ENCODE data around the gene KDSR.

Gene KDSR

DNA sequence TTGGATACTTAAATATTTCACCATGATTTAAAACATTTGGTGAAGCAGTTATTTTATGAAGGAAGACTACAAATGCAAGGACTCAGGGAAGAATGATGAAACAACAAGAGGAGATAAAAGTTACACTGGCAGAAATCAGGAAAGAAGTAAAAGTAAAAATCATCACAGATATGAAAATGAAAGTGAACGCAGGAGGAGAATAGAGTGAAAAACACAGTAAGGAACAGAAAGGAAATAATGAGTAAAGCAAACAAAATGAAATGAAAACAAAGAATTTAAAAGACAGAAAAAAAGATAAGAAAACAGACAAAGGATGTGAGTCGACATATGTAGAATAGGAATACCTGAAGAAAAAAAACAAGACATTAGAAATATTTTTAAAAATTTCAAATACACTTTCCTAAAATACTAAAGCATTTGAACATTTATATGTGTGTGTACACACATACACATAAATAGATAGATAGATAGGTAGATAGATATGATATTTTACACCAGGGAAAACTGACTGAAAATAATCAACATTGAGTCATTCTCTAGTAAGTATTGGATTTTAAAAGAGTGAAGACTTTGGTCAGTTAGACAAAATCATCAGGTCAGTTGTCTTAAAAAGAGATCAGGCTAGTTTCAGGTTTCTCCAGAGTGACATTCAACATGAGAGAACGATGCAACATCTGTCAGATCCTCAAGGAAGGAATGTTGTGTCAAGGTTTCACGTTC lies 12.1 kb upstream of the KDSR start:
- no peak for TF ChIP-seq CTCF (IDR thresholded peaks at IDR 0.05; ENCODE audit: extremely low read depth, missing control alignments)
- peak; percentile 41 for DNase-seq (ENCODE audit: low spot score)

DNA sequence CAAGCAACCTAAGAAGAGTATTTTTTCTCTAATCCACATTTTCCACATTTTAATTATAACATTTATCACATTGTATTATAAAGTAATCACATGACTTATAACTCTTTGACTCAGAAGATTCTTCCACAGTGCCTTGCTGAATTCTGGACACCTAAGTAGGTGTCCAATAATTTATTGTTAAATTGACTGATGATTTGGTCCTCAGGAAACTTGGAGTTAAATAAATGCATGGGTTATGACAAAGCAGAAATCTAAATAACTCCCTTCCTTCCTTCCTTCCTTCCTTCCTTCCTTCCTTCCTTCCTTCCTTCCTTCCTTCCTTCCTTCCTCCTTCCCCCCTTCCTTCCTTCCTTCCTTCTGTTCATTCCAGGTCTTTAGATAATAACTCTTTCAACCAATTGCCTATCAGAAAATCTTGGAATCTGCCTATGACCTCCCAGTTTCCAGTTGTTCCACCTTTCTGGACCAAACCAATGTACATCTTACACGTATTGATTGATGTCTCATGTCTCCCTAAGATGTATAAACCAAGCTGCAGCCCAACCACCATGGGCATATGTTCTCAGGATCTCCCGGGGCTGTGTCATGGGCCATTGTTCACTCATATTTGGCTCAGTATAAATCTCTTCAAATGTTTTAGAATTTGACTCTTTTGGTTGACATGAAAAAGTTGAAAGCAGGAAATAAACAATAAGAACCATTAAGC lies 10.4 kb upstream of the KDSR start:
- no peak for DNase-seq (ENCODE audit: low spot score)
- no peak for TF ChIP-seq CTCF (IDR thresholded peaks at IDR 0.05; ENCODE audit: extremely low read depth, missing control alignments)

GRCh38 chr18:63376538-63376937 lies 9.5 kb upstream of the KDSR start:
- TF ChIP-seq CTCF (IDR thresholded peaks at IDR 0.05; ENCODE audit: extremely low read depth, missing control alignments): no peak
- no peak for DNase-seq (ENCODE audit: low spot score)

- no peak for TF ChIP-seq CTCF (IDR thresholded peaks at IDR 0.05; ENCODE audit: extremely low read depth, missing control alignments)
- no peak for DNase-seq (ENCODE audit: low spot score)
Observed at GRCh38 chr18:63374540-63374939, 7.5 kb upstream of the KDSR start.

GRCh38 chr18:63373161-63373560 lies 6.2 kb upstream of the KDSR start:
- no peak for TF ChIP-seq CTCF (IDR thresholded peaks at IDR 0.05; ENCODE audit: extremely low read depth, missing control alignments)

DNA sequence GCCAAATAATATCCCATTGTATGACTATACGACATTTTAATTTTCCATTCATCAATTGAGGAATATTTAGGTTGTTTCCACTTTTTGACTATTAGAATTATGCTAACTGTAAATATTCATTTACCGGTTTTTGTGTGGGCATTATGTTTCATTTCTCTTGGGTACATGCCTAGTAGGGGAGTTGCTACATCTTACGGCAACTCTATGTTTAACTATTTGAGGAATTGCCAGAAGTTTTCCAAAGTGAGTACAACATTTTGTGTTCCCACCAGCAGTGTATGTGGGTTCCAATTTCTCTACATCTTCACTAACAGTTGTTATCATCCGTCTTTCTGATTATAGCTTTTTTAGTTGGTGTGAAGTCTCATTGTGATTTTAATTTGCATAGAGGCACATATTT lies 1.6 kb upstream of the KDSR start:
- TF ChIP-seq CTCF (IDR thresholded peaks at IDR 0.05; ENCODE audit: extremely low read depth, missing control alignments): no peak
- no peak for DNase-seq (ENCODE audit: low spot score)

More at GRCh38 chr18:63373161-63373560, 6.2 kb upstream of the KDSR start:
- DNase-seq (ENCODE audit: low spot score): no peak

GRCh38 chr18:63366213-63367052 lies 573 bp downstream of the KDSR start:
- TF ChIP-seq CTCF (IDR thresholded peaks at IDR 0.05; ENCODE audit: extremely low read depth, missing control alignments): no peak
- peak; percentile 78 for DNase-seq (ENCODE audit: low spot score)

All from GM20000 (cell line).